H1 (cell line): ENCODE measurements around the gene ACTL8. TPM values are rescaled to one million over a fixed set of nuclear protein-coding genes. Genes with fewer than 3 reads are reported as not detected.

ENCODE experiments used
- CTCF ChIA-PET: fragments of 300-600 bp; sonication (Branson Sonifier 250); formaldehyde crosslinking; loops from one replicate; lab custom pipeline; 2021; ENCODE audit not compliant: partially characterized antibody; lab: Charles Lee
- POLR2A ChIA-PET: fragments of 300-600 bp; sonication (Branson Sonifier 250); formaldehyde crosslinking; loops from one replicate; lab custom pipeline; 2021; ENCODE audit warnings: inconsistent platforms; ENCODE audit not compliant: partially characterized antibody; lab: Charles Lee
- DNase-seq, 2 experiments: peaks; one replicate each; pipeline versions ENCODE4 v3.0.0 to v3.0.0-alpha.2; 2010 to 2022; ENCODE audit warnings: low spot score in 2 of 2, low read depth in 1 of 2, mixed read lengths in 1 of 2
- FAIRE-seq: peaks from 2 replicates; lab custom pipeline; 2011; peaks lifted over from hg19 to GRCh38; lab: Jason Lieb, UNC
- H2AFZ ChIP-seq: 2 replicates; pipeline ENCODE4 v1.8.1; 2012; ENCODE audit warnings: low read length, inconsistent platforms
- H2AK5ac ChIP-seq: 2 replicates; pipeline ENCODE4 v1.6.1; 2013; ENCODE audit warnings: low read depth, low read length
- H2BK120ac ChIP-seq: replicated peaks from 2 replicates; pipeline ENCODE3; 2013; ENCODE audit warnings: low read depth, low read length, inconsistent platforms
- H2BK12ac ChIP-seq: 2 replicates; pipeline ENCODE4 v1.6.1; 2013; ENCODE audit warnings: low read depth, low read length
- H2BK15ac ChIP-seq: 2 replicates; pipeline ENCODE4 v1.6.1; 2013; ENCODE audit warnings: low read length
- H2BK20ac ChIP-seq: 2 replicates; pipeline ENCODE4 v1.6.1; 2013; ENCODE audit warnings: low read length
- H2BK5ac ChIP-seq: 2 replicates; pipeline ENCODE4 v1.6.1; 2013; ENCODE audit warnings: low read depth, low read length
- H3K14ac ChIP-seq: 2 replicates; pipeline ENCODE4 v1.6.1; 2013; ENCODE audit warnings: inconsistent platforms; ENCODE audit not compliant: insufficient read length
- H3K18ac ChIP-seq: 2 replicates; pipeline ENCODE4 v1.6.1; 2013; ENCODE audit warnings: low read length; ENCODE audit errors: extremely low read depth
- H3K23ac ChIP-seq: 2 replicates; pipeline ENCODE4 v1.6.1; 2013; ENCODE audit warnings: inconsistent platforms; ENCODE audit not compliant: insufficient read length
- H3K23me2 ChIP-seq: 2 replicates; pipeline ENCODE4 v1.6.1; 2013; ENCODE audit warnings: low read depth, low read length
- H3K27ac ChIP-seq: 2 replicates; pipeline ENCODE4 v1.6.1; 2011; ENCODE audit warnings: low read depth, low read length, inconsistent platforms
- H3K27me3 ChIP-seq, 4 experiments: replicated peaks in 1 of 4; 1 replicate in 1 of 4; 2 replicates in 3 of 4; pipeline versions ENCODE4 v1.6.1 to v1.8.1; 2011 to 2013; ENCODE audit warnings: low read length in 3 of 4, mild to moderate bottlenecking in 3 of 4, inconsistent platforms in 2 of 4, mixed read lengths in 2 of 4, moderate library complexity in 1 of 4; ENCODE audit not compliant: control insufficient read depth in 3 of 4, insufficient read depth in 3 of 4; ENCODE audit errors: extremely low read depth in 1 of 4
- H3K36me3 ChIP-seq, 4 experiments: 2 replicates each; pipeline versions ENCODE4 v1.6.1 to v1.8.1; 2011 to 2013; ENCODE audit warnings: mild to moderate bottlenecking in 4 of 4, low read length in 3 of 4, moderate library complexity in 2 of 4, control low read depth in 1 of 4, inconsistent platforms in 1 of 4; ENCODE audit not compliant: insufficient read depth in 4 of 4, control insufficient read depth in 2 of 4
- H3K4ac ChIP-seq: replicated peaks from 2 replicates; pipeline ENCODE3; 2013; ENCODE audit warnings: low read length, low read depth, mixed read lengths, inconsistent platforms; ENCODE audit not compliant: insufficient read length
- H3K4me1 ChIP-seq, 4 experiments: replicated peaks in 1 of 4; 1 replicate in 1 of 4; 2 replicates in 3 of 4; pipeline versions ENCODE4 v1.6.1 to v1.8.1; 2011 to 2013; ENCODE audit warnings: low read length in 3 of 4, inconsistent platforms in 2 of 4, mixed read lengths in 1 of 4; ENCODE audit not compliant: insufficient read depth in 4 of 4, control insufficient read depth in 3 of 4
- H3K4me2 ChIP-seq, 2 experiments: 2 replicates each; pipeline versions ENCODE4 v1.6.1 to v1.8.1; 2011 to 2013; ENCODE audit warnings: low read depth in 2 of 2, low read length in 2 of 2, control low read depth in 1 of 2, inconsistent platforms in 1 of 2, mild to moderate bottlenecking in 1 of 2; ENCODE audit not compliant: insufficient read depth in 1 of 2
- H3K4me3 ChIP-seq, 4 experiments: fragments of 200-600, 300-600 bp in 1 of 4; sonication (generic), shearing (Covaris generic), sonication (Bioruptor Twin) in 1 of 4; 2 replicates each; pipeline versions ENCODE4 v1.5.1 to v1.8.1; 2011 to 2016; ENCODE audit warnings: low read length in 4 of 4, low read depth in 3 of 4, control low read depth in 2 of 4, inconsistent platforms in 2 of 4, mild to moderate bottlenecking in 2 of 4, mixed read lengths in 1 of 4, moderate library complexity in 1 of 4; ENCODE audit not compliant: insufficient read depth in 2 of 4; ENCODE audit errors: extremely low read depth in 1 of 4
- H3K56ac ChIP-seq: replicated peaks from 2 replicates; pipeline ENCODE3; 2013; ENCODE audit warnings: low read depth, mild to moderate bottlenecking, mixed read lengths, low read length, inconsistent platforms; ENCODE audit not compliant: insufficient read length
- H3K79me1 ChIP-seq: 2 replicates; pipeline ENCODE4 v1.6.1; 2013; ENCODE audit warnings: low read depth, low read length, control low read depth
- H3K79me2 ChIP-seq, 2 experiments: 2 replicates each; pipeline versions ENCODE4 v1.6.1 to v1.8.1; 2012 to 2013; ENCODE audit warnings: low read length in 2 of 2, mild to moderate bottlenecking in 2 of 2, inconsistent platforms in 1 of 2; ENCODE audit not compliant: insufficient read depth in 2 of 2, control insufficient read depth in 1 of 2
- H3K9ac ChIP-seq, 4 experiments: replicated peaks in 1 of 4; 1 replicate in 1 of 4; 2 replicates in 3 of 4; pipeline versions ENCODE4 v1.6.1 to v1.8.1; 2011 to 2013; ENCODE audit warnings: low read depth in 3 of 4, low read length in 3 of 4, control low read depth in 2 of 4, mild to moderate bottlenecking in 2 of 4, moderate library complexity in 2 of 4, inconsistent platforms in 1 of 4; ENCODE audit errors: extremely low read depth in 1 of 4
- H3K9me3 ChIP-seq, 2 experiments: 2 replicates each; pipeline versions ENCODE4 v1.6.1 to v1.8.1; 2012 to 2013; ENCODE audit warnings: mild to moderate bottlenecking in 2 of 2, moderate library complexity in 2 of 2, control low read depth in 1 of 2, inconsistent platforms in 1 of 2, low read depth in 1 of 2, low read length in 1 of 2, mixed read lengths in 1 of 2; ENCODE audit not compliant: insufficient read depth in 2 of 2
- H4K20me1 ChIP-seq, 2 experiments: replicated peaks in 1 of 2; 2 replicates each; pipeline versions ENCODE3 to v1.8.1; 2011 to 2013; ENCODE audit warnings: inconsistent platforms in 2 of 2, low read length in 2 of 2, mild to moderate bottlenecking in 1 of 2; ENCODE audit not compliant: insufficient read depth in 2 of 2, control insufficient read depth in 1 of 2
- H4K5ac ChIP-seq: 2 replicates; pipeline ENCODE4 v1.6.1; 2013; ENCODE audit warnings: low read length, low read depth, mixed read lengths, inconsistent platforms; ENCODE audit not compliant: insufficient read length
- H4K8ac ChIP-seq: 2 replicates; pipeline ENCODE4 v1.8.0; 2013; ENCODE audit warnings: mild to moderate bottlenecking, moderate library complexity, low read length, inconsistent platforms; ENCODE audit not compliant: insufficient read depth; ENCODE audit errors: extremely low read depth
- H4K91ac ChIP-seq: replicated peaks from 2 replicates; pipeline ENCODE3; 2013; ENCODE audit warnings: low read length, mixed read lengths, inconsistent platforms; ENCODE audit not compliant: insufficient read length
- BCL11A ChIP-seq, 2 experiments: IDR thresholded peaks; one replicate each; pipeline ENCODE4 v1.6.1; 2011; ENCODE audit warnings: low read depth in 2 of 2, low read length in 2 of 2, mild to moderate bottlenecking in 2 of 2
- CBX8 ChIP-seq: fragments of 300-800, 300-1000 bp; sonication (generic); IDR thresholded peaks from 2 replicates; pipeline ENCODE4 v1.7.1; 2016; ENCODE audit warnings: low read depth, low read length, borderline replicate concordance
- CTBP2 ChIP-seq: IDR thresholded peaks from 2 replicates; pipeline ENCODE4 v1.7.0; 2011; ENCODE audit warnings: borderline replicate concordance, mild to moderate bottlenecking, moderate library complexity, mixed read lengths, low read length; ENCODE audit not compliant: insufficient read depth, insufficient read length
- EP300 ChIP-seq, 2 experiments: IDR thresholded peaks; 1 replicate in 1 of 2; 2 replicates in 1 of 2; pipeline ENCODE4 v1.6.1; 2011 to 2012; ENCODE audit warnings: low read depth in 2 of 2, low read length in 2 of 2, mild to moderate bottlenecking in 2 of 2, borderline replicate concordance in 1 of 2, inconsistent platforms in 1 of 2, moderate library complexity in 1 of 2
- FOSL1 ChIP-seq: IDR thresholded peaks from 2 replicates; pipeline ENCODE4 v1.6.1; 2011; ENCODE audit warnings: mild to moderate bottlenecking, low read depth, low read length, moderate library complexity; ENCODE audit not compliant: insufficient read depth
- KDM1A ChIP-seq: fragments of 200-600, 300-600 bp; sonication (generic); IDR thresholded peaks from 2 replicates; pipeline ENCODE4 v1.7.1; 2016; ENCODE audit warnings: mild to moderate bottlenecking, low read length, borderline replicate concordance
- KDM5A ChIP-seq: fragments of 200-600 bp; IDR thresholded peaks from 2 replicates; pipeline ENCODE4 v1.7.1; 2012; ENCODE audit warnings: mild to moderate bottlenecking, low read length, inconsistent platforms, mixed read lengths
- SIX5 ChIP-seq: IDR thresholded peaks from 2 replicates; pipeline ENCODE4 v1.6.1; 2011; ENCODE audit warnings: mild to moderate bottlenecking, low read depth, low read length
- YY1 ChIP-seq: IDR thresholded peaks from 2 replicates; pipeline ENCODE4 v1.6.1; 2011; ENCODE audit warnings: low read depth, mild to moderate bottlenecking, low read length
- WGBS, 2 experiments: shearing (Covaris generic) in 1 of 2; methylation state at CpG; one replicate each; pipeline versions ENCODE4 v1.1.6 to v1.1.7; 2013 to 2015; ENCODE audit warnings: low lambda C conversion rate in 2 of 2, mixed read lengths in 2 of 2, inconsistent platforms in 1 of 2, low coverage in 1 of 2, missing lambda C conversion rate in 1 of 2; ENCODE audit not compliant: insufficient replicate concordance in 2 of 2, insufficient coverage in 1 of 2, insufficient read length in 1 of 2; ENCODE audit errors: extremely low coverage in 1 of 2, missing lambda C conversion rate in 1 of 2; 5-methylcytosine and 5-hydroxymethylcytosine counted together
- polyA plus RNA-seq, 7 experiments: library from polyadenylated mRNA; depleted of rRNA in 3 of 7; stranded (reverse) in 5 of 7; unstranded in 2 of 7; fragments of >200 nt in 5 of 7; fragments of 200-250 nt in 2 of 7; gene quantifications; 1 replicate in 5 of 7; 2 replicates in 1 of 7; 4 replicates in 1 of 7; pipeline versions ENCODE4 v1.2.1 to v1.2.3, GENCODE V29; 2011 to 2013; ENCODE audit warnings: missing spikeins in 2 of 7, mixed read lengths in 2 of 7
- total RNA-seq: library from RNA; stranded (reverse); fragmentation: NEBNext Ultra II Directional; extraction: Animal tissue kit (Norgen Biotek cat#: 25700); gene quantifications from 2 replicates; pipeline ENCODE4 v1.2.1, GENCODE V29; 2021
- TF ChIP-seq, protein P1 (sequence below): IDR thresholded peaks from 2 replicates; pipeline ENCODE4 v1.6.1; 2012; ENCODE audit warnings: inconsistent platforms

The ACTL8 gene
- total and polyA plus RNA-seq, 2 of the 8 experiments (the other 6 are each of a cell fraction or from before 2014, with no cell fraction given) = 0.33 to 0.47 TPM

DNA sequence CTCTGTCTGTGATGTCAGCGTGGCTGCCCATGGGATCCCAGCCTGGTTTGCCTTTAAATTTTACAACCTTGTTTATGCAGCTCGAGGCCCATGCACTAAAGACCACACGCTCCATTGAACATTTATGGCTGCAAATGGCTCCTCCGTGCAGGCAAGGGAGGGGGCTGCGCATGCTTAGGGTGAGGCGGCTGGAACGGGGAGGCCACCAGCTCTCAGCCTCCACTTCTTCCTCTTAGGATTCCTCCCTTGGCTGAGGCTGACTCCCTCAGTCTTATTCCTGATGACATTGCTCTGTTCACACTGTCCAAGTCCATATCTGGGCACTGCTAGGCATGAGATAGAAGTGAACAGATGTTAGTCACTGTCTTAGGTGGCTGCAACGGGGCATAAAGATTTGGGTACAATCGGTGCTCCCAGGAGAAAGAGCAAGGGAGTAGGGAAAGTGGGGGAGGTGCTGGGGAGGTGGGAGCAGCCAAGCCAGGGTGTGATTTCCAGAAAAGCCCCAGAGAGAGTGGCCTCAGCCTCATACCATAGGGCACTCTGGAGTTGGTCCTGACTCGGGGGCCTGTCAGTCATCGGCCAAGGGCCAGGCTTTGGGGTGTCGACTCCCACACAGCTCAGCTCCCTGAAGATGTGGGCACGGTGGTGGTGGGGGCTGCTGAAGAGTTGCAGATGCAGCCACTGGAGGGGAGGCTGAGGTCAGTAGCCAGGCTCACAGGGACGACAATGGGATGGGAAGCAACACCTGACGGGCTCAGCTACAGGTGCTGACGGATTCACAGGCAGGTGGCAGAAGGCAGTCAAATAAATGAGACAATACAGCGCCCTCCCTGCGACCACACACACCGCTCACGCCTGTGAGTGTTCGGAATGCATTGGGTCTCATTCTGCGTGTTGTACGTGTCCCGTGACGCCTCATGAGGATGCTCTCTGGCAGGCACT is 37.3 kb upstream of the ACTL8 start:
- Histone ChIP-seq H2AFZ (no peak overlapping the region), H3K4ac (no peak overlapping the region), H3K9ac (no peak overlapping the region), H3K14ac (no peak overlapping the region), H3K27me3 (no peaks in the 10 kb centered on the region), H2BK20ac (no peak overlapping the region), H3K27ac (no peak overlapping the region), H3K56ac (no peak overlapping the region), H3K36me3 (no peaks in the 10 kb centered on the region), H4K5ac (no peak overlapping the region), H3K9me3 (no peaks in the 10 kb centered on the region), H3K23me2 (no peaks in the 10 kb centered on the region), H3K4me3 (no peak overlapping the region), H4K91ac (no peak overlapping the region), H2AK5ac (no peak overlapping the region), H3K4me1 (no peaks in the 10 kb centered on the region; a peak in 1 of 7 replicates), H4K8ac (peak overlapping the region; percentile 40; the same call in 1 of the 2 replicates), H2BK15ac (no peak overlapping the region), H4K20me1 (no peaks in the 10 kb centered on the region), H3K23ac (no peak overlapping the region), H3K4me2 (no peak overlapping the region), H2BK120ac (no peak overlapping the region), H3K79me1 (no peaks in the 10 kb centered on the region), H3K18ac (no peak overlapping the region), H2BK5ac (no peak overlapping the region), H2BK12ac (peak overlapping the region; percentile 75; the same call in 1 of the 2 replicates), H3K79me2 (no peaks in the 10 kb centered on the region)
- 87% methylated on average over 25 of the region's 25 CpGs; no CpG with 5 or more reads in 1 of the 2 experiments for WGBS, 2 experiments
- DNase-seq (no peak), FAIRE-seq (no peak)
- ChIA-PET POLR2A (no interaction called here), CTCF (interaction anchor here (0.9 to 1.4 kb wide), 5 partner anchors 56 to 267 kb away, joined by 3 to 7 read pairs (median 3); no protein-coding TSS in a partner anchor)
- TF ChIP-seq EP300 (IDR thresholded peaks at IDR 0.05; ENCODE audit: borderline replicate concordance in 1 of 2, low read depth in 2 of 2, low read length in 2 of 2) (no peak), BCL11A (IDR thresholded peaks at IDR 0.05; ENCODE audit: low read depth in 2 of 2, low read length in 2 of 2) (no peak), SIX5 (no peak), YY1 (no peak), CBX8 (no peak), FOSL1 (no peak), KDM5A (no peak), CTBP2 (no peak), KDM1A (no peak)
- TF ChIP-seq, protein P1, sequence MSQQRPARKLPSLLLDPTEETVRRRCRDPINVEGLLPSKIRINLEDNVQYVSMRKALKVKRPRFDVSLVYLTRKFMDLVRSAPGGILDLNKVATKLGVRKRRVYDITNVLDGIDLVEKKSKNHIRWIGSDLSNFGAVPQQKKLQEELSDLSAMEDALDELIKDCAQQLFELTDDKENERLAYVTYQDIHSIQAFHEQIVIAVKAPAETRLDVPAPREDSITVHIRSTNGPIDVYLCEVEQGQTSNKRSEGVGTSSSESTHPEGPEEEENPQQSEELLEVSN = no peak
